Common myeloid progenitor, CD34-positive (primary cell): ENCODE measurements around the gene PCAT7.
"Not testable (repeated sequence)": the region's sequence is repeated elsewhere in the genome, so short reads cannot be mapped to it uniquely, and the experiment has no call there.

Source experiments
- CTCF ChIA-PET: fragments of 350-600 bp; sonication (Branson Sonifier 250); formaldehyde crosslinking; loops from one replicate; lab custom pipeline; 2021; ENCODE audit warnings: antibody characterized with exemption; lab: Charles Lee
- POLR2A ChIA-PET: fragments of 350-600 bp; sonication (Branson Sonifier 250); formaldehyde crosslinking; loops from one replicate; lab custom pipeline; 2021; ENCODE audit warnings: antibody characterized with exemption; lab: Charles Lee
- DNase-seq, 3 donors: peaks; one replicate each; pipeline versions ENCODE4 v3.0.0 to v3.0.0-alpha.2; 2013
- H3K27ac ChIP-seq, 2 experiments: 1 replicate in 1 of 2; 2 replicates in 1 of 2; pipeline ENCODE4 v1.7.0; 2013; ENCODE audit warnings: inconsistent platforms in 2 of 2, low read length in 2 of 2, mild to moderate bottlenecking in 2 of 2, low read depth in 1 of 2, moderate library complexity in 1 of 2; ENCODE audit not compliant: severe bottlenecking in 2 of 2, insufficient read depth in 1 of 2, poor library complexity in 1 of 2
- H3K27me3 ChIP-seq, 5 experiments: replicated peaks in 2 of 5; 1 replicate in 3 of 5; 2 replicates in 2 of 5; pipeline versions ENCODE4 v1.6.1 to v1.7.0; 2013; ENCODE audit warnings: low read length in 4 of 5, mild to moderate bottlenecking in 2 of 5, moderate library complexity in 2 of 5, inconsistent platforms in 1 of 5; ENCODE audit not compliant: insufficient read depth in 5 of 5, control insufficient read depth in 4 of 5
- H3K36me3 ChIP-seq, 4 experiments: 1 replicate in 2 of 4; 2 replicates in 2 of 4; pipeline versions ENCODE4 v1.6.1 to v1.7.0; 2013; ENCODE audit warnings: low read length in 3 of 4, control low read depth in 1 of 4, mild to moderate bottlenecking in 1 of 4; ENCODE audit not compliant: control insufficient read depth in 4 of 4, insufficient read depth in 4 of 4
- H3K4me1 ChIP-seq, 4 experiments: 1 replicate in 3 of 4; 2 replicates in 1 of 4; pipeline versions ENCODE4 v1.6.1 to v1.7.1; 2013; ENCODE audit warnings: low read length in 3 of 4, mild to moderate bottlenecking in 3 of 4, control low read depth in 1 of 4, inconsistent platforms in 1 of 4, moderate library complexity in 1 of 4; ENCODE audit not compliant: control insufficient read depth in 4 of 4, insufficient read depth in 4 of 4; ENCODE audit errors: control extremely low read depth in 1 of 4
- H3K4me3 ChIP-seq, 7 experiments: 1 replicate in 4 of 7; 2 replicates in 3 of 7; pipeline versions ENCODE4 v1.5.1 to v1.7.0; 2013; ENCODE audit warnings: mild to moderate bottlenecking in 7 of 7, low read length in 6 of 7, moderate library complexity in 6 of 7, inconsistent platforms in 2 of 7, low read depth in 2 of 7, control low read depth in 1 of 7; ENCODE audit not compliant: insufficient read depth in 4 of 7, control insufficient read depth in 1 of 7; ENCODE audit errors: extremely low read depth in 1 of 7
- H3K9me3 ChIP-seq, 5 experiments: 1 replicate in 4 of 5; 2 replicates in 1 of 5; pipeline versions ENCODE4 v1.6.1 to v1.7.1; 2013; ENCODE audit warnings: low read length in 4 of 5, mild to moderate bottlenecking in 2 of 5, inconsistent platforms in 1 of 5, low read depth in 1 of 5, moderate library complexity in 1 of 5; ENCODE audit not compliant: control insufficient read depth in 4 of 5, insufficient read depth in 2 of 5; ENCODE audit errors: control extremely low read depth in 1 of 5
- WGBS: methylation state at CpG from one replicate; pipeline ENCODE4 v1.1.5; 2013; ENCODE audit not compliant: insufficient coverage; 5-methylcytosine and 5-hydroxymethylcytosine counted together

PCAT7 gene

GRCh38 chr9:94588681-94589080 is 33.8 kb downstream of the PCAT7 start:
- ChIA-PET CTCF (no interaction called here), POLR2A (no interaction called here)
- H3K4me1 ChIP-seq = no peaks in the 10 kb centered on the region
- H3K27me3 ChIP-seq = peaks cover 0 to 9% (median 2%) of the 10 kb centered on the region in 5 experiments
- no peaks in the 10 kb centered on the region for H3K36me3 ChIP-seq
- DNase-seq = no peak
- no peaks in the 10 kb centered on the region for H3K9me3 ChIP-seq
- H3K27ac ChIP-seq = no peak overlapping the region
- WGBS = 94% methylated on average over 7 of the region's 9 CpGs
- no peak overlapping the region for H3K4me3 ChIP-seq

GRCh38 chr9:94591046-94591545 is 36.2 kb downstream of the PCAT7 start:
- H3K4me3 ChIP-seq, H3K27ac ChIP-seq, H3K4me1 ChIP-seq, H3K27me3 ChIP-seq, H3K36me3 ChIP-seq, H3K9me3 ChIP-seq, POLR2A ChIA-PET, DNase-seq, CTCF ChIA-PET: not testable (repeated sequence)
- WGBS = 94% methylated on average over 15 of the region's 38 CpGs

GRCh38 chr9:94591876-94592275 is 37.0 kb downstream of the PCAT7 start:
- 93% methylated on average over 7 of the region's 8 CpGs for WGBS
- no peaks in the 10 kb centered on the region for H3K36me3 ChIP-seq
- H3K4me1 ChIP-seq = no peaks in the 10 kb centered on the region
- POLR2A ChIA-PET = no interaction called here
- no peaks in the 10 kb centered on the region for H3K9me3 ChIP-seq
- no peak for DNase-seq
- H3K4me3 ChIP-seq = no peak overlapping the region
- peaks cover 0 to 9% (median 2%) of the 10 kb centered on the region in 5 experiments for H3K27me3 ChIP-seq
- no peak overlapping the region for H3K27ac ChIP-seq
- CTCF ChIA-PET = no interaction called here

GRCh38 chr9:94592683-94593082 is 37.8 kb downstream of the PCAT7 start:
- CTCF ChIA-PET, H3K4me3 ChIP-seq, H3K27ac ChIP-seq, H3K9me3 ChIP-seq, H3K4me1 ChIP-seq, H3K36me3 ChIP-seq, POLR2A ChIA-PET, H3K27me3 ChIP-seq, DNase-seq: not testable (repeated sequence)
- 100% methylated on average over 4 of the region's 7 CpGs for WGBS

GRCh38 chr9:94593459-94594345 is 38.8 kb downstream of the PCAT7 start, which contains the start of gene FBP2:
FBP2 (minus strand) TSS chr9:94593824; CDS start chr9:94593726, 98 bp downstream.
- CTCF ChIA-PET = interaction anchor here (1.2 kb wide), 1 partner anchor 10 kb away, joined by 3 read pairs; no protein-coding TSS in a partner anchor
- no peaks in the 10 kb centered on the region for H3K36me3 ChIP-seq
- POLR2A ChIA-PET = no interaction called here
- H3K4me1 ChIP-seq = no peaks in the 10 kb centered on the region
- no peaks in the 10 kb centered on the region for H3K9me3 ChIP-seq
- H3K27ac ChIP-seq = no peak within 1 kb of the TSS
- 93% methylated on average over 16 of the region's 21 CpGs for whole genome bisulfite sequencing
- H3K4me3 ChIP-seq = no peak within 1 kb of the TSS
- H3K27me3 ChIP-seq = peaks cover 0 to 9% (median 2%) of the 10 kb centered on the region in 5 experiments
- DNase-seq = no peak

- ChIA-PET CTCF (no interaction called here), POLR2A (no interaction called here)
- Histone ChIP-seq H3K4me1 (peaks cover 0 to 11% (median 3%) of the 10 kb centered on the region in 4 experiments), H3K9me3 (no peaks in the 10 kb centered on the region), H3K36me3 (no peaks in the 10 kb centered on the region), H3K4me3 (no peak overlapping the region), H3K27me3 (peaks cover 0 to under 1% (median 0%) of the 10 kb centered on the region in 5 experiments), H3K27ac (no peak overlapping the region)
- WGBS = 100% methylated on average over 6 of the region's 7 CpGs
- no peak for DNase-seq
Observed at GRCh38 chr9:94599102-94599501, 44.2 kb downstream of the PCAT7 start.

GRCh38 chr9:94600258-94600657 is 45.4 kb downstream of the PCAT7 start:
- CTCF ChIA-PET = interaction anchor here (1.0 kb wide), 1 partner anchor 48 kb away, joined by 3 read pairs; no protein-coding TSS in a partner anchor
- DNase-seq = no peak
- H3K36me3 ChIP-seq = no peaks in the 10 kb centered on the region

More at GRCh38 chr9:94600258-94600657, 45.4 kb downstream of the PCAT7 start:
- H3K27ac ChIP-seq = no peak overlapping the region
- H3K4me1 ChIP-seq = peaks cover 0 to 13% (median 5%) of the 10 kb centered on the region in 4 experiments
- 98% methylated on average over 8 of the region's 8 CpGs for WGBS
- no peak overlapping the region for H3K4me3 ChIP-seq
- POLR2A ChIA-PET = no interaction called here
- H3K9me3 ChIP-seq = no peaks in the 10 kb centered on the region
- peaks cover 0 to 3% (median 1%) of the 10 kb centered on the region in 5 experiments for H3K27me3 ChIP-seq
